ENCODE results near the gene SH2D1B. TPM values are rescaled to one million over a fixed set of nuclear protein-coding genes. Genes with fewer than 3 reads are reported as not detected.

SH2D1B gene
- total RNA-seq, 1 experiment from 2014 or later = 0.34 TPM

- no peak for TF ChIP-seq CTCF (conservative IDR thresholded peaks at IDR 0.05; ENCODE audit: low read depth, low read length)
- TF ChIP-seq EZH2 (IDR thresholded peaks at IDR 0.05; ENCODE audit: borderline replicate concordance, low read depth, low read length, poor library complexity, severe bottlenecking) = no peak
- Histone ChIP-seq H3K27ac (ENCODE audit: low read depth, low read length, poor library complexity, severe bottlenecking) (no peak overlapping the region), H3K4me3 (ENCODE audit: low read depth, low read length, poor library complexity, severe bottlenecking) (no peak overlapping the region), H3K36me3 (ENCODE audit: insufficient read depth, low read length, poor library complexity, severe bottlenecking) (no peaks in the 10 kb centered on the region), H3K27me3 (replicated peaks; ENCODE audit: insufficient read depth, low read depth, low read length, poor library complexity) (no peaks in the 10 kb centered on the region), H3K9me3 (ENCODE audit: low read depth, low read length, poor library complexity, severe bottlenecking) (no peaks in the 10 kb centered on the region), H3K4me1 (ENCODE audit: insufficient read depth, low read length, poor library complexity, severe bottlenecking) (no peaks in the 10 kb centered on the region)
- intact Hi-C loops (cut with micrococcal nuclease; ENCODE audit: unreplicated experiment) = no loop called here
- ChIA-PET CTCF (no interaction called here), POLR2A (ENCODE audit: low non-redundant PET) (interaction anchor here (0.7 kb wide), 1 partner anchor 66 kb away, joined by 3 read pairs; no protein-coding TSS in a partner anchor)
- no TSS peak for BruUV-seq (replicated peaks)
- no peak for DNase-seq (ENCODE audit: low spot score)
Measured at GRCh38 chr1:162366671-162367070, 45.3 kb downstream of the SH2D1B start.

- ChIA-PET CTCF (no interaction called here), POLR2A (ENCODE audit: low non-redundant PET) (interaction anchor here (0.7 kb wide), 1 partner anchor 66 kb away, joined by 3 read pairs; no protein-coding TSS in a partner anchor)
- intact Hi-C loops (cut with micrococcal nuclease; ENCODE audit: unreplicated experiment) = no loop called here
Measured at GRCh38 chr1:162366149-162366548, 45.8 kb downstream of the SH2D1B start.

GRCh38 chr1:162365284-162366020 is 46.5 kb downstream of the SH2D1B start:
- ChIA-PET POLR2A (ENCODE audit: low non-redundant PET) (no interaction called here), CTCF (no interaction called here)
- intact Hi-C loops (cut with micrococcal nuclease; ENCODE audit: unreplicated experiment) = no loop called here
- no peak overlapping the region for H3K4me3 ChIP-seq (ENCODE audit: low read depth, low read length, poor library complexity, severe bottlenecking)
- BruUV-seq (replicated peaks) = no TSS peak
- H3K36me3 ChIP-seq (ENCODE audit: insufficient read depth, low read length, poor library complexity, severe bottlenecking) = no peaks in the 10 kb centered on the region
- no peak overlapping the region for H3K27ac ChIP-seq (ENCODE audit: low read depth, low read length, poor library complexity, severe bottlenecking)
- TF ChIP-seq CTCF (conservative IDR thresholded peaks at IDR 0.05; ENCODE audit: low read depth, low read length) (no peak), EZH2 (IDR thresholded peaks at IDR 0.05; ENCODE audit: borderline replicate concordance, low read depth, low read length, poor library complexity, severe bottlenecking) (no peak)
- no peaks in the 10 kb centered on the region for H3K4me1 ChIP-seq (ENCODE audit: insufficient read depth, low read length, poor library complexity, severe bottlenecking)
- H3K27me3 ChIP-seq (replicated peaks; ENCODE audit: insufficient read depth, low read depth, low read length, poor library complexity) = no peaks in the 10 kb centered on the region
- H3K9me3 ChIP-seq (ENCODE audit: low read depth, low read length, poor library complexity, severe bottlenecking) = no peaks in the 10 kb centered on the region
- no peak for DNase-seq (ENCODE audit: low spot score)

More at GRCh38 chr1:162366149-162366548, 45.8 kb downstream of the SH2D1B start:
- BruUV-seq (replicated peaks) = no TSS peak
- H3K27me3 ChIP-seq (replicated peaks; ENCODE audit: insufficient read depth, low read depth, low read length, poor library complexity) = no peaks in the 10 kb centered on the region
- TF ChIP-seq CTCF (conservative IDR thresholded peaks at IDR 0.05; ENCODE audit: low read depth, low read length) (no peak), EZH2 (IDR thresholded peaks at IDR 0.05; ENCODE audit: borderline replicate concordance, low read depth, low read length, poor library complexity, severe bottlenecking) (no peak)
- no peak overlapping the region for H3K27ac ChIP-seq (ENCODE audit: low read depth, low read length, poor library complexity, severe bottlenecking)
- no peaks in the 10 kb centered on the region for H3K9me3 ChIP-seq (ENCODE audit: low read depth, low read length, poor library complexity, severe bottlenecking)
- no peaks in the 10 kb centered on the region for H3K4me1 ChIP-seq (ENCODE audit: insufficient read depth, low read length, poor library complexity, severe bottlenecking)
- H3K4me3 ChIP-seq (ENCODE audit: low read depth, low read length, poor library complexity, severe bottlenecking) = no peak overlapping the region
- no peaks in the 10 kb centered on the region for H3K36me3 ChIP-seq (ENCODE audit: insufficient read depth, low read length, poor library complexity, severe bottlenecking)
- no peak for DNase-seq (ENCODE audit: low spot score)
